IPS-20b (cell line): ENCODE results near the gene BIN1.

Experiments used
- H3K27ac ChIP-seq: one replicate; pipeline ENCODE4 v1.5.1; 2013; ENCODE audit warnings: low read length
- H3K27me3 ChIP-seq: 2 replicates; pipeline ENCODE4 v1.6.1; 2013; ENCODE audit warnings: mild to moderate bottlenecking, low read length, inconsistent platforms; ENCODE audit not compliant: insufficient read depth
- H3K36me3 ChIP-seq: 2 replicates; pipeline ENCODE4 v1.6.1; 2013; ENCODE audit warnings: low read depth, mild to moderate bottlenecking, inconsistent platforms, low read length, moderate library complexity; ENCODE audit not compliant: insufficient read depth
- H3K4me1 ChIP-seq: 2 replicates; pipeline ENCODE4 v1.6.1; 2013; ENCODE audit warnings: mild to moderate bottlenecking, control low read depth, inconsistent platforms, low read length, moderate library complexity; ENCODE audit not compliant: insufficient read depth
- H3K4me3 ChIP-seq: 2 replicates; pipeline ENCODE4 v1.5.1; 2013; ENCODE audit warnings: mild to moderate bottlenecking, low read length, inconsistent platforms
- H3K9ac ChIP-seq: 2 replicates; pipeline ENCODE4 v1.6.1; 2013; ENCODE audit warnings: low read depth, mild to moderate bottlenecking, inconsistent platforms, low read length, moderate library complexity
- H3K9me3 ChIP-seq: 2 replicates; pipeline ENCODE4 v1.6.1; 2013; ENCODE audit warnings: mild to moderate bottlenecking, low read depth, low read length, inconsistent platforms; ENCODE audit not compliant: insufficient read depth

Gene BIN1

DNA sequence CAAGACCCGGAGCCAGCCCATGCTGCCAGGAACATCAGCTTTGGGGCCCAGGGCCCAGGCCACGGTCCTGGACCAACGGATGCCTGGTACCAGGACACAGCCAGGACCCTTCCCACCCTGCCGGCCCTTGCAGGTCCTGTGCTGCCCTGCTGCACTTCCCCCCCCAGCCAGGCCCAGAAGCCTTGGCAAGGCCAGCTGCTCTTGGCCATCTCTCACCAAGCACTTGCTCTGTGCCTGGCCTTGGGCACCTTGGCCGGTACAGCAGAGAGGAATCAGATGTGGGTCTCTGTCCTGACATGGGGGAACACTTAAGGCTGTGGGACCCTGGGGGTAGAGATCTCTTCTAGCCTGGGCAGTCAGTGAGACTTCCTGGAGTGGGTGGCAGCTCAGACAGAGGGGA lies 28.9 kb downstream of the BIN1 start:
- Histone ChIP-seq H3K9ac (no peak overlapping the region), H3K36me3 (no peaks in the 10 kb centered on the region), H3K27me3 (no peaks in the 10 kb centered on the region), H3K27ac (no peak overlapping the region), H3K4me1 (no peaks in the 10 kb centered on the region), H3K9me3 (no peaks in the 10 kb centered on the region), H3K4me3 (no peak overlapping the region)

DNA sequence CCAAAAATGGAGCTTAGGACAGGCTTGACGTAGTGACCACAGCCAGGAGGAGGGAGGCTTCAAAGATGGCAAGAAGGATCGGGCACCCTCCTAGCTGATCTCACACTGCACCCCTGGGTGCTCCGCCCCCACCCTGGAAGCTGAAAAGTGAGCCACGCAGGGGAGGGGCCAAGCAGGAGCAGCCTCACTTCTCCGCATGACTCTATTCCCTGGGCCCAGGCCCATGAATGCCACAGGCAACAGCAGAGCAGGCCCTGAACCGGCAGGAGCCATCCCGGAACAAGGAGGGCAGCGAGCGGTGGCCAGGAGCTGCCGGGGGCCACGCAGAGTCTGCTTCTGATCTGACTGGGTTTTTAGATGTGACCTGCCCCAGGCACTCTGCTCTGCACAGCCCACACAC lies 30.0 kb downstream of the BIN1 start:
- Histone ChIP-seq H3K9ac (no peak overlapping the region), H3K27ac (no peak overlapping the region), H3K27me3 (no peaks in the 10 kb centered on the region), H3K9me3 (no peaks in the 10 kb centered on the region), H3K4me1 (no peaks in the 10 kb centered on the region), H3K4me3 (no peak overlapping the region), H3K36me3 (no peaks in the 10 kb centered on the region)

- Histone ChIP-seq H3K9me3 (no peaks in the 10 kb centered on the region), H3K36me3 (no peaks in the 10 kb centered on the region), H3K4me3 (no peak overlapping the region), H3K27ac (no peak overlapping the region), H3K27me3 (no peaks in the 10 kb centered on the region), H3K9ac (no peak overlapping the region), H3K4me1 (no peaks in the 10 kb centered on the region)
These were observed 30.7 kb downstream of the BIN1 start for GRCh38 chr2:127076290-127076689.

- no peak overlapping the region for H3K27ac ChIP-seq
- no peak overlapping the region for H3K4me3 ChIP-seq
- no peak overlapping the region for H3K9ac ChIP-seq
- H3K9me3 ChIP-seq: no peaks in the 10 kb centered on the region
- no peaks in the 10 kb centered on the region for H3K36me3 ChIP-seq
- H3K4me1 ChIP-seq: no peaks in the 10 kb centered on the region
- no peaks in the 10 kb centered on the region for H3K27me3 ChIP-seq
These were observed 31.1 kb downstream of the BIN1 start for GRCh38 chr2:127075821-127076220.

GRCh38 chr2:127074936-127075335 lies 32.0 kb downstream of the BIN1 start:
- no peaks in the 10 kb centered on the region for H3K4me1 ChIP-seq
- H3K27me3 ChIP-seq: no peaks in the 10 kb centered on the region

GRCh38 chr2:127074358-127074757 lies 32.6 kb downstream of the BIN1 start:
- Histone ChIP-seq H3K27me3 (no peaks in the 10 kb centered on the region), H3K36me3 (no peaks in the 10 kb centered on the region), H3K4me1 (no peaks in the 10 kb centered on the region), H3K9ac (no peak overlapping the region), H3K9me3 (no peaks in the 10 kb centered on the region), H3K4me3 (no peak overlapping the region), H3K27ac (no peak overlapping the region)

More at GRCh38 chr2:127074936-127075335, 32.0 kb downstream of the BIN1 start:
- Histone ChIP-seq H3K36me3 (no peaks in the 10 kb centered on the region), H3K9me3 (no peaks in the 10 kb centered on the region), H3K4me3 (no peak overlapping the region), H3K9ac (no peak overlapping the region), H3K27ac (no peak overlapping the region)

DNA sequence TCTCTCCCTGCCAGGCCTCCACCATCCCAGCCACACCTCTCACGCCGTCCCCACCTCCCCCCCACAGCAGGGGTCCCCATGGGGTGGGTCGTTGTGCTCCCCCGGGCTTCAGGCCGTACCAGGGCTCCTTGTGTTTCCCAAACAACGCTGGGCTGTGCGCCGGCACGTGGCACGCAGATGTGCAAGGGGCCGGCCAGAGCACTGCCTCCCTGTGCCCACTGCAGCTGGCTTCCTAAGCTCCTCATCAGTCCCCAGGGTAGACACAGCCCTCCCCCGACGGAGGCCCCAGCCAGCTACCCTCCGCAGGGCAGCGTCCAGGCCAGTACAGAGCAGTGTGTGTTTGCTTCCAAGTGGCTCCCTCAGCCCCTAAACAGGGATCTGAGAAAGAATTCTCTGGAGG lies 34.0 kb downstream of the BIN1 start:
- no peaks in the 10 kb centered on the region for H3K4me1 ChIP-seq
- no peak overlapping the region for H3K4me3 ChIP-seq
- no peaks in the 10 kb centered on the region for H3K9me3 ChIP-seq
- H3K9ac ChIP-seq: no peak overlapping the region
- H3K36me3 ChIP-seq: no peaks in the 10 kb centered on the region
- 0 out of 2 replicates have a peak, but pooled peaks cover under 1% of the 10 kb centered on the region for H3K27me3 ChIP-seq
- no peak overlapping the region for H3K27ac ChIP-seq

- no peaks in the 10 kb centered on the region for H3K36me3 ChIP-seq
- no peak overlapping the region for H3K9ac ChIP-seq
These were observed 34.6 kb downstream of the BIN1 start for GRCh38 chr2:127072396-127072795.

DNA sequence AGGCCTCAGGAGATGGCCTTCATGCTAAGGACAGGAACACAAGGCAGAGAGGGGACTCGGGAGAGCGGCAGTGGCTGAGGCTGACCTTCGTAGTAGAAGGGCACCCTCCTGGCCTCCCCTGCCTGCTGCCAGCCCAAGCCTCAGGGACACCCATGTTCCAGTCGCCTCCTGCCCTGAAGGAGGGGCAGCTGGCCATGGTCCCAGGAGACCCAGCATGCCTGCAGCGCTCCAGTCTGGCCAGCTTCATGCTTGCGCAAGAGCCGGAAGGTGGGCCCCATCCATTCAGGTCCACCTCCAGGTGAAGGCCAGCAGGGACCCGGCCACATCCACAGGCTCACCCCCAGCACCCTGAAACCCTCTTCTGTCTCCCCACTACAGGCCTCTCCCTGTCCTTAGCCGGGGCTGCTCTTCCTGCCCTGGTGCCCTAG lies 35.0 kb downstream of the BIN1 start:
- H3K4me1 ChIP-seq: no peaks in the 10 kb centered on the region
- H3K4me3 ChIP-seq: no peak overlapping the region
- no peak overlapping the region for H3K27ac ChIP-seq
- H3K9me3 ChIP-seq: no peaks in the 10 kb centered on the region
- no peaks in the 10 kb centered on the region for H3K36me3 ChIP-seq
- peaks cover 10% of the 10 kb centered on the region for H3K27me3 ChIP-seq
- no peak overlapping the region for H3K9ac ChIP-seq

More at GRCh38 chr2:127072396-127072795, 34.6 kb downstream of the BIN1 start:
- H3K4me3 ChIP-seq: no peak overlapping the region
- peaks cover 6% of the 10 kb centered on the region for H3K27me3 ChIP-seq
- no peak overlapping the region for H3K27ac ChIP-seq
- H3K9me3 ChIP-seq: no peaks in the 10 kb centered on the region
- H3K4me1 ChIP-seq: no peaks in the 10 kb centered on the region

- no peak overlapping the region for H3K9ac ChIP-seq
- H3K27me3 ChIP-seq: peaks cover 10% of the 10 kb centered on the region
- no peak overlapping the region for H3K4me3 ChIP-seq
- no peak overlapping the region for H3K27ac ChIP-seq
- no peaks in the 10 kb centered on the region for H3K9me3 ChIP-seq
- H3K36me3 ChIP-seq: no peaks in the 10 kb centered on the region
- peaks cover under 1% of the 10 kb centered on the region; the same call in 1 of the 2 replicates for H3K4me1 ChIP-seq
These were observed 36.7 kb downstream of the BIN1 start for GRCh38 chr2:127070221-127070620.

GRCh38 chr2:127069536-127069935 lies 37.4 kb downstream of the BIN1 start:
- peaks cover 6% of the 10 kb centered on the region; the same call in 1 of the 2 replicates for H3K4me1 ChIP-seq
- H3K9me3 ChIP-seq: no peaks in the 10 kb centered on the region
- H3K36me3 ChIP-seq: no peaks in the 10 kb centered on the region
- no peak overlapping the region for H3K4me3 ChIP-seq
- no peak overlapping the region for H3K9ac ChIP-seq
- peaks cover 10% of the 10 kb centered on the region for H3K27me3 ChIP-seq
- no peak overlapping the region for H3K27ac ChIP-seq

DNA sequence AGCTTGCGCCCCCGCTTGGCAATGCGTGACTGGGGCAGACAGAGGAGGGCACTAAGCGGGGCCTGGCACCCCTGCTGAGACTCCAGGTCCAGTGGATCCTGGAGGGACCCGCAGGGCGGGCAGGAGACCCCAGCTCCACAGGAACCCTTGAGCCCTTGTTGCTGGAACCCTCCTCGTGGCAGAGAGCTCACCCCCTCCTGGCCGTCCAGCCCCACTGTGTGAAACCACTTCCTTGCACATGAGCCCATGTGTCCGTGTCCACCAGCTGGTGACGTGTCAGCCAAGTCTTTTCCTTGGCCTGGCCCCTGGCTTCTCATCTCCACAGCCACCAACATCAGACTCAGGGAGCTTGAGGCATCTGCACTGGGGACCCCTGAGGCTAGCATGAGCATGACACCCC lies 38.0 kb downstream of the BIN1 start:
- H3K9ac ChIP-seq: no peak overlapping the region
- no peak overlapping the region for H3K4me3 ChIP-seq
- no peak overlapping the region for H3K27ac ChIP-seq
- H3K4me1 ChIP-seq: peaks cover 7% of the 10 kb centered on the region; the same call in 1 of the 2 replicates
- no peaks in the 10 kb centered on the region for H3K9me3 ChIP-seq
- peaks cover 10% of the 10 kb centered on the region for H3K27me3 ChIP-seq
- no peaks in the 10 kb centered on the region for H3K36me3 ChIP-seq
